Thyroid gland (tissue), 4 donors: ENCODE results near the gene MOAP1.

Source experiments
- POLR2A ChIP-seq, 2 donors: fragments of 450-650 bp; IDR thresholded peaks; one replicate each; pipeline ENCODE4 v1.6.1; 2017; ENCODE audit warnings: antibody characterized with exemption in 2 of 2, mild to moderate bottlenecking in 2 of 2, moderate library complexity in 1 of 2
- TF ChIP-seq, protein P1 (sequence below), 6 experiments: fragments of 200-600 bp in 3 of 6; fragments of 450-650 bp in 3 of 6; sonication (generic) in 3 of 6; IDR thresholded peaks; one replicate each; pipeline ENCODE4 v1.5.1; 2016 to 2019; ENCODE audit warnings: antibody characterized with exemption in 6 of 6, mild to moderate bottlenecking in 2 of 6, inconsistent platforms in 1 of 6, moderate library complexity in 1 of 6

DNA sequence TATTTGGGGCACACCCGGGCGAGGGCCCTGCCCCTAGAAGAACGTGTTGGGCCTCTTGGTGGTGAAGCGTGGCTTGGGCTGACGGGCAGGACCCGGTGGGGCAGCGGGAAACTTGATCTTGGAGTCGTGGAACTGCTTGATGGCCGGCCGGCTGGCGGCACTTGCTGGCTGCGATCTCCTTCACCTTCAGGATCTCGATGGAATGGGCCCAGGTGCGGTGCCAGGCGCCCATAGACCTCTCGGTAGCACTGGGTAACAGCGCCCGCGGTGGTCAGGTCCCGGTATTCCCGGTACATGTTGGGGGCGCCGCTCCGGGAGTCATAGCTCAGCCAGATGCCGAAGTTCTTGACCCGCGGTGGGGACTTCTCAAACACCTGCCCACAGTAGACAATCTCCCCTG lies 38.9 kb upstream of the MOAP1 start:
- TF ChIP-seq POLR2A (IDR thresholded peaks at IDR 0.05), result no peak
- TF ChIP-seq, protein P1, sequence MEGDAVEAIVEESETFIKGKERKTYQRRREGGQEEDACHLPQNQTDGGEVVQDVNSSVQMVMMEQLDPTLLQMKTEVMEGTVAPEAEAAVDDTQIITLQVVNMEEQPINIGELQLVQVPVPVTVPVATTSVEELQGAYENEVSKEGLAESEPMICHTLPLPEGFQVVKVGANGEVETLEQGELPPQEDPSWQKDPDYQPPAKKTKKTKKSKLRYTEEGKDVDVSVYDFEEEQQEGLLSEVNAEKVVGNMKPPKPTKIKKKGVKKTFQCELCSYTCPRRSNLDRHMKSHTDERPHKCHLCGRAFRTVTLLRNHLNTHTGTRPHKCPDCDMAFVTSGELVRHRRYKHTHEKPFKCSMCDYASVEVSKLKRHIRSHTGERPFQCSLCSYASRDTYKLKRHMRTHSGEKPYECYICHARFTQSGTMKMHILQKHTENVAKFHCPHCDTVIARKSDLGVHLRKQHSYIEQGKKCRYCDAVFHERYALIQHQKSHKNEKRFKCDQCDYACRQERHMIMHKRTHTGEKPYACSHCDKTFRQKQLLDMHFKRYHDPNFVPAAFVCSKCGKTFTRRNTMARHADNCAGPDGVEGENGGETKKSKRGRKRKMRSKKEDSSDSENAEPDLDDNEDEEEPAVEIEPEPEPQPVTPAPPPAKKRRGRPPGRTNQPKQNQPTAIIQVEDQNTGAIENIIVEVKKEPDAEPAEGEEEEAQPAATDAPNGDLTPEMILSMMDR (IDR thresholded peaks at IDR 0.05), result no peak
